Ovary (tissue), 3 donors: ENCODE results near the gene ATP6V1G2.

Experiments used
- CTCF ChIP-seq, 3 donors: fragments of 450-650 bp in 2 of 3; fragments of 200-600 bp in 1 of 3; IDR thresholded peaks; one replicate each; pipeline versions ENCODE4 v1.5.1 to v1.8.0; 2016 to 2022; ENCODE audit warnings: antibody characterized with exemption in 3 of 3, mild to moderate bottlenecking in 1 of 3
- EP300 ChIP-seq: sonication (generic); formaldehyde crosslinking; IDR thresholded peaks from one replicate; pipeline ENCODE4 v1.6.1; 2017; ENCODE audit warnings: antibody characterized with exemption
- POLR2A ChIP-seq: fragments of 450-650 bp; IDR thresholded peaks from one replicate; pipeline ENCODE4 v1.6.1; 2017; ENCODE audit warnings: antibody characterized with exemption, mild to moderate bottlenecking, moderate library complexity
- donor health status: DM: no; HTN: no; CAD: no.

- TF ChIP-seq CTCF (IDR thresholded peaks at IDR 0.05) (no peak), POLR2A (peak; percentile 63), EP300 (no peak)
Measured at GRCh38 chr6:31546958-31547726, 734 bp upstream of the ATP6V1G2 start, which contains the start of gene NFKBIL1.
